ENCODE measurements around the gene ADAMTS2. TPM values are rescaled to one million over a fixed set of nuclear protein-coding genes. Genes with fewer than 3 reads are reported as not detected.
A peak's percentile ranks its signal among the peaks of the same experiment; 100 is the strongest.

Gene ADAMTS2
- total RNA-seq, 1 donor from 2014 or later = 7.7 TPM

DNA sequence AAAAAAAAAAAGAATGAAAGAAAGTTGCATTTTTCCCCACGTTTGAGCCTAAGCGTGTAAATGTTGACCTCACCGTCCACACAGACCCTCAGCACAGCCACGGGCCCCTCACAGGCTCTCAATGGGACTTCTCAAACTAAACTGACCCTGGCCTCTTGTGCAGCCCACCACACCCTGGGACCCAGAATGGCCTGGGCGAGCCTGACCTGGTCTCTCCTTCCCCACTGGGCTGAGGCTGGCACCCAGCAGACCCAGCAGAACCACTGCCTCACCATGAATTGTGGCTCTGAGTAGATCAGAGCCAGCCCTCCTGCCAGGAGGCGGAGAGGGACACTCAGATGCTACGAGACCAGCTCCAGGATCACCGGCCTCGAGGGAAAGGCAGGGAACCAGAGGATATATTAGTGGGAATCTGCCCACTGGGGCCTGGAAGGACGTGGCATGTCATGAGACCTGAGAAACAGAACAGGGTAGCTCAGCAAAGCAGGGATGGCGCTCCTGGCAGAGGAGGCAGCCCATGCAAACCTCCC is 160.7 kb downstream of the ADAMTS2 start:
- Mint-ChIP-seq H3K27ac (peak overlapping the region; percentile 71), H3K27me3 (no peaks in the 10 kb centered on the region), H3K36me3 (no peaks in the 10 kb centered on the region), H3K4me1 (ENCODE audit: unreplicated experiment) (peaks cover 20% of the 10 kb centered on the region), H3K4me3 (no peak overlapping the region), H3K9me3 (no peaks in the 10 kb centered on the region)
- TF ChIP-seq CTCF (conservative IDR thresholded peaks at IDR 0.05) = no peak
- DNase-seq (ENCODE audit: extremely low spot score, unreplicated experiment) = no peak

- Mint-ChIP-seq H3K27ac (no peak overlapping the region), H3K27me3 (peaks cover 2% of the 10 kb centered on the region), H3K36me3 (no peaks in the 10 kb centered on the region), H3K4me1 (ENCODE audit: unreplicated experiment) (peaks cover 19% of the 10 kb centered on the region), H3K4me3 (no peak overlapping the region), H3K9me3 (no peaks in the 10 kb centered on the region)
- no peak for DNase-seq (ENCODE audit: extremely low spot score, unreplicated experiment)
- TF ChIP-seq CTCF (conservative IDR thresholded peaks at IDR 0.05) = no peak
Observed at GRCh38 chr5:179183481-179183880, 161.8 kb downstream of the ADAMTS2 start.

DNA sequence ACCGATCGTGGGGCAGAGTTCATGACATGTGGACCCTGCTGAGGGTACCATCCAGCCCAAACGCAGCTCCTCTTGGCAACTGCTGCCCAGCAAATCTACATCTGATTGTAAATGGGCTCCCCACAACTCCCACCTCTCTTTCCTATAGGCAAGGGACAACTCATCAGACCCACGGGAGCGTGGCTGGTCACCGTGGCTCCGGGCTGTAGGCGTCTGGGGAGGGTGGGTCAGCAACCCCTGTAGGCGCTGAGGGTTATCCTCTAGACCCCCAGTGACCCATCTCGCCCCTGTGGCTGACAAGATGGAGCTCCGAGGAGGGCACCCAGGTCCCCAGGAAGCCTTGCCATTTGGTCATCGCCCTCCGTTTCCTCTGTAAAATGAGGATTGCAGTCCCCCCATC is 162.7 kb downstream of the ADAMTS2 start:
- Mint-ChIP-seq H3K36me3 (no peaks in the 10 kb centered on the region), H3K4me1 (ENCODE audit: unreplicated experiment) (peaks cover 14% of the 10 kb centered on the region), H3K27me3 (peaks cover 5% of the 10 kb centered on the region), H3K27ac (no peak overlapping the region), H3K4me3 (no peak overlapping the region), H3K9me3 (no peaks in the 10 kb centered on the region)
- no peak for DNase-seq (ENCODE audit: extremely low spot score, unreplicated experiment)
- TF ChIP-seq CTCF (conservative IDR thresholded peaks at IDR 0.05) = no peak

DNA sequence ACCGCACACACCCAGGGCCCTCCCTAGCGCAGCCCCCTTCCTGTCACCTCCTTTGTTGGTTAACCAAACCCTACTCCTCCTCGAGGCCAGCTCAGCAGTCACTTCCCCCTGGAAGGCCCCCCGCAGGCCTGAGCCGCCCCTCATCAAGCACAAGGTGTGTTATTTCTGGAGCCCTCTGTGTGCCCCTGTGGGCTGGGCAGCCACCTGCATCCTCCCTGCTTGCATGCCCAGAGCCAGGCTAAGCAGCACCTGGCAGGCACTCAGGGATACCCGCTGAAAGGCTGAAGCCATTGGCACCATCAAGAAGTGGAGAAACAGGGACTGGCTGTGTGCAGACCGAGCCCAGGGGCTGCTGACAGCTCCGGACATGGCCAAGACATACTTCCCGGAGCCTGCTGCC is 163.3 kb downstream of the ADAMTS2 start:
- DNase-seq (ENCODE audit: extremely low spot score, unreplicated experiment) = no peak
- peaks cover 8% of the 10 kb centered on the region for H3K4me1 Mint-ChIP-seq (ENCODE audit: unreplicated experiment)
- H3K27ac Mint-ChIP-seq = no peak overlapping the region
- H3K27me3 Mint-ChIP-seq = peaks cover 5% of the 10 kb centered on the region
- H3K9me3 Mint-ChIP-seq = no peaks in the 10 kb centered on the region
- H3K4me3 Mint-ChIP-seq = no peak overlapping the region
- no peak for TF ChIP-seq CTCF (conservative IDR thresholded peaks at IDR 0.05)
- no peaks in the 10 kb centered on the region for H3K36me3 Mint-ChIP-seq

GRCh38 chr5:179180921-179181645 is 164.2 kb downstream of the ADAMTS2 start:
- H3K4me1 Mint-ChIP-seq (ENCODE audit: unreplicated experiment) = peaks cover 6% of the 10 kb centered on the region
- peaks cover 7% of the 10 kb centered on the region for H3K27me3 Mint-ChIP-seq
- no peak for TF ChIP-seq CTCF (conservative IDR thresholded peaks at IDR 0.05)
- H3K4me3 Mint-ChIP-seq = no peak overlapping the region
- H3K36me3 Mint-ChIP-seq = no peaks in the 10 kb centered on the region
- no peak for DNase-seq (ENCODE audit: extremely low spot score, unreplicated experiment)
- no peak overlapping the region for H3K27ac Mint-ChIP-seq
- H3K9me3 Mint-ChIP-seq = no peaks in the 10 kb centered on the region
